ENCODE results near the gene NUDT21. TPM values are rescaled to one million over a fixed set of nuclear protein-coding genes. Genes with fewer than 3 reads are reported as not detected.

NUDT21 gene
- polyA plus RNA-seq, 1 of the 3 experiments (the other 2 are of a cell fraction) = 42.2 TPM

- Histone ChIP-seq H3K9me3 (no peaks in the 10 kb centered on the region), H3K9me2 (no peaks in the 10 kb centered on the region), H2AFZ (ENCODE audit: low read depth) (no peak overlapping the region), H3K9ac (no peak overlapping the region), H3K4me2 (peak overlapping the region; percentile 14; the same call in 1 of the 2 replicates), H3K27me3 (ENCODE audit: insufficient read depth) (no peaks in the 10 kb centered on the region), H3F3A (replicated peaks; ENCODE audit: insufficient read depth) (peaks cover 12% of the 10 kb centered on the region), H3K36me3 (replicated peaks in 1 of 2; ENCODE audit: control insufficient read depth in 1 of 2, insufficient read depth in 2 of 2, low read length in 1 of 2) (peaks cover 40 to 53% of the 10 kb centered on the region in 2 experiments), H3K27ac (ENCODE audit: low read depth in 2 of 2, low read length in 1 of 2) (peak overlapping the region in 1 of 2 experiments; percentile 48; a peak in 2 of 4 replicates), H3K79me2 (ENCODE audit: insufficient read depth) (peaks cover 14% of the 10 kb centered on the region; the same call in 1 of the 2 replicates), H4K20me1 (ENCODE audit: insufficient read depth) (no peaks in the 10 kb centered on the region), H3K4me1 (ENCODE audit: control insufficient read depth in 1 of 2, insufficient read depth in 2 of 2, low read depth in 1 of 2, low read length in 1 of 2) (peaks cover 0 to 5% of the 10 kb centered on the region in 2 experiments; a peak in 1 of 4 replicates), H3K4me3 (ENCODE audit: low read depth in 2 of 2, low read length in 1 of 2) (no peak overlapping the region)
- WGBS (ENCODE audit: low lambda C conversion rate) = 36% methylated on average over 3 of the region's 3 CpGs
- no peak for DNase-seq
- ChIA-PET CTCF (interaction anchor here (1.7 kb wide), 1 partner anchor 33 kb away, joined by 9 read pairs; no protein-coding TSS in a partner anchor), POLR2A (no interaction called here)
- TF ChIP-seq TAF1 (IDR thresholded peaks at IDR 0.05; ENCODE audit: borderline replicate concordance, low read depth, low read length) = no peak
- TF ChIP-seq MEF2A (IDR thresholded peaks at IDR 0.05; ENCODE audit: borderline replicate concordance, low read depth) = no peak
- no peak for TF ChIP-seq FOXJ3 (CRISPR knock-in tag; IDR thresholded peaks at IDR 0.05)
- no peak for TF ChIP-seq IRF3 (IDR thresholded peaks at IDR 0.05; ENCODE audit: low read depth, low read length)
- peak; percentile 42; the same call in 1 of the 2 replicates for TF ChIP-seq PBX3 (IDR thresholded peaks at IDR 0.05)
- no peak for TF ChIP-seq CHD2 (IDR thresholded peaks at IDR 0.05; ENCODE audit: low read length, partially characterized antibody)
- TF ChIP-seq RCOR1 (IDR thresholded peaks at IDR 0.05; ENCODE audit: low read length) = no peak
- peak; percentile 50; the same call in 1 of the 2 replicates for TF ChIP-seq JUND (IDR thresholded peaks at IDR 0.05)
- no peak for TF ChIP-seq MAX (IDR thresholded peaks at IDR 0.05; ENCODE audit: low read depth)
- TF ChIP-seq USF2 (IDR thresholded peaks at IDR 0.05; ENCODE audit: borderline replicate concordance, low read depth, low read length) = no peak
- TF ChIP-seq SMC3 (IDR thresholded peaks at IDR 0.05; ENCODE audit: low read depth, low read length) = no peak
- TF ChIP-seq RFX5 (IDR thresholded peaks at IDR 0.05; ENCODE audit: low read length) = no peak
- TF ChIP-seq USF1 (IDR thresholded peaks at IDR 0.05; ENCODE audit: borderline replicate concordance, low read depth) = no peak
- no peak for TF ChIP-seq REST (IDR thresholded peaks at IDR 0.05; ENCODE audit: low read depth, low read length)
- no peak for TF ChIP-seq FOXM1 (IDR thresholded peaks at IDR 0.05; ENCODE audit: low read depth)
- no peak for TF ChIP-seq GATA2 (CRISPR knock-in tag; IDR thresholded peaks at IDR 0.05)
- peak; percentile 45; the same call in 1 of the 2 replicates for TF ChIP-seq RXRA (IDR thresholded peaks at IDR 0.05; ENCODE audit: borderline replicate concordance, low read depth)
- peak; percentile 33; the same call in 1 of the 2 replicates for TF ChIP-seq TCF12 (IDR thresholded peaks at IDR 0.05)
- no peak for TF ChIP-seq EZH2phosphoT487 (IDR thresholded peaks at IDR 0.05; ENCODE audit: borderline replicate concordance, low read depth)
- TF ChIP-seq SIN3A (IDR thresholded peaks at IDR 0.05; ENCODE audit: borderline replicate concordance, low read depth, low read length) = no peak
- no peak for TF ChIP-seq TEAD4 (IDR thresholded peaks at IDR 0.05; ENCODE audit: borderline replicate concordance, insufficient read depth)
- peak; percentile 56; the same call in 1 of the 2 replicates for TF ChIP-seq FOSL2 (IDR thresholded peaks at IDR 0.05; ENCODE audit: borderline replicate concordance, low read depth)
- peak in 1 of 2 experiments; percentile 30; a peak in 1 of 4 replicates for TF ChIP-seq EP300 (IDR thresholded peaks at IDR 0.05; ENCODE audit: borderline replicate concordance in 1 of 2, low read depth in 1 of 2, low read length in 1 of 2)
- TF ChIP-seq MXI1 (IDR thresholded peaks at IDR 0.05; ENCODE audit: low read depth, low read length) = no peak
- no peak for TF ChIP-seq NRF1 (IDR thresholded peaks at IDR 0.05; ENCODE audit: low read depth, low read length)
- TF ChIP-seq RAD21 (IDR thresholded peaks at IDR 0.05; ENCODE audit: low read length) = no peak
- no peak for TF ChIP-seq YY1 (IDR thresholded peaks at IDR 0.05; ENCODE audit: low read depth)
- no peak for TF ChIP-seq ELF1 (IDR thresholded peaks at IDR 0.05)
Observed at GRCh38 chr16:56389554-56389953, 61.6 kb downstream of the NUDT21 start.
